GM12864 (cell line): ENCODE measurements around the gene DIAPH3.
"Not testable (repeated sequence)": the region's sequence is repeated elsewhere in the genome, so short reads cannot be mapped to it uniquely, and the experiment has no call there.

Experiments used
- DNase-seq: peaks from one replicate; pipeline ENCODE4 v3.0.0-alpha.2; 2011; ENCODE audit warnings: low read depth
- H3K4me3 ChIP-seq: 2 replicates; pipeline ENCODE4 v1.5.1; 2011; ENCODE audit warnings: mild to moderate bottlenecking, low read depth, low read length, control low read depth
- TF ChIP-seq, protein P1 (sequence below): IDR thresholded peaks from 2 replicates; pipeline ENCODE4 v1.5.1; 2011; ENCODE audit warnings: low read depth, mild to moderate bottlenecking, moderate library complexity, low read length, control low read depth, inconsistent platforms; ENCODE audit errors: missing control alignments

Gene DIAPH3

DNA sequence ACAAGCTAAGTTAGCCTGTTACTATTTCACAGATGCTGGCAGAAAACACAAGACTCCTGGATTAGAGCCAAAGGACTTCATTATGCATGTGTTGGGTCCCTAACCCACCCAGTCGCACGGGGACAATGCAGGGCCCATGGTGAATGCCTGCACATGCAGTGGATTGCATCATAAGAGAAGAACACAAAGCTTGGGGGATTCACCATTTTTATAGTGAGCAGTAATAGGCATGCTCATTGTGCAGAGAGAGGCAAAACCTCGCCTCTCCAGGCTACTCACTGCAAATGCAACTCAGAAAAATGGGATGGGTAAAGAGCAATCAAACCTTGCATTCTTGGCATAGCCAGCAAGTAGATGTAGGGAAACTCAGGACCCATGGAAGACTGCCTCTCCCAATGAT, 115.8 kb downstream of the DIAPH3 start:
- TF ChIP-seq, protein P1, sequence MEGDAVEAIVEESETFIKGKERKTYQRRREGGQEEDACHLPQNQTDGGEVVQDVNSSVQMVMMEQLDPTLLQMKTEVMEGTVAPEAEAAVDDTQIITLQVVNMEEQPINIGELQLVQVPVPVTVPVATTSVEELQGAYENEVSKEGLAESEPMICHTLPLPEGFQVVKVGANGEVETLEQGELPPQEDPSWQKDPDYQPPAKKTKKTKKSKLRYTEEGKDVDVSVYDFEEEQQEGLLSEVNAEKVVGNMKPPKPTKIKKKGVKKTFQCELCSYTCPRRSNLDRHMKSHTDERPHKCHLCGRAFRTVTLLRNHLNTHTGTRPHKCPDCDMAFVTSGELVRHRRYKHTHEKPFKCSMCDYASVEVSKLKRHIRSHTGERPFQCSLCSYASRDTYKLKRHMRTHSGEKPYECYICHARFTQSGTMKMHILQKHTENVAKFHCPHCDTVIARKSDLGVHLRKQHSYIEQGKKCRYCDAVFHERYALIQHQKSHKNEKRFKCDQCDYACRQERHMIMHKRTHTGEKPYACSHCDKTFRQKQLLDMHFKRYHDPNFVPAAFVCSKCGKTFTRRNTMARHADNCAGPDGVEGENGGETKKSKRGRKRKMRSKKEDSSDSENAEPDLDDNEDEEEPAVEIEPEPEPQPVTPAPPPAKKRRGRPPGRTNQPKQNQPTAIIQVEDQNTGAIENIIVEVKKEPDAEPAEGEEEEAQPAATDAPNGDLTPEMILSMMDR: no peak
- H3K4me3 ChIP-seq: no peak overlapping the region
- DNase-seq: no peak

DNA sequence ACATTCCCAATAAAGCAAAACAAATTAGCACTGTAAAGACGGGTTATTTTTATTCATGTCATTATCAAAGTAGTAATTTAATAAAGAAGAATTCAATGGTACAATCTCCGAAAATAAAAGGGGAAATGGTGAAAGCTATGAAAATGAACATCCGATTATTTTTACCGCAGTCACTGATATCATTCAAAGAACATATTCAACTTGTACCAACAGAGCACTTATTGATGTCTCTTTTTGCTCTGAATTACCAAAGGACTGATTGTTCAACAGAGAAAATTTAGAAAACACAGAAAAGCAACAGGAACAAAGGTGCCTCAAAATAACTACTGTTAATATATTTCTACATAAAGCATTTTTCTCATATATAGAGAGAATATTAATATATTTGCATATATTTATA, 119.4 kb downstream of the DIAPH3 start:
- DNase-seq: no peak
- H3K4me3 ChIP-seq: no peak overlapping the region
- TF ChIP-seq, protein P1: no peak

DNA sequence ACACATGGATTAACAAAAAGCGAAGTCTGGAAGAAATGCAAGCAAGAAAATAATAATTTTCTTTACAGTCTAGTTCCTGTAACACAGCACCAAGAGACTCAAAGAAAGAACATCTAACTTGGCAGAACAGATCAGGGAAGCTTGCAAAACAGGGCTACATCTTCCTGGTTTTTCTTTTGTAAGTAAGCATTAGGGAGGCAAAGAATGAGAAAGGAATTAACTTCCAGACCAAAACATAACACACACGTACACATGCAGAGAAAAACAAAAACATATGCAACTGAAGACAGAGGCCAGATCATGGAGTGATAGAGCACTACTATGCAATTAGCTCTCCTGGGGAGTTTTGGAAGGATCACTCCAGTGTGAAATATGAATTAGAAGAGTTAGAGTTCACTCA, 120.5 kb downstream of the DIAPH3 start:
- TF ChIP-seq, protein P1: no peak

DNA sequence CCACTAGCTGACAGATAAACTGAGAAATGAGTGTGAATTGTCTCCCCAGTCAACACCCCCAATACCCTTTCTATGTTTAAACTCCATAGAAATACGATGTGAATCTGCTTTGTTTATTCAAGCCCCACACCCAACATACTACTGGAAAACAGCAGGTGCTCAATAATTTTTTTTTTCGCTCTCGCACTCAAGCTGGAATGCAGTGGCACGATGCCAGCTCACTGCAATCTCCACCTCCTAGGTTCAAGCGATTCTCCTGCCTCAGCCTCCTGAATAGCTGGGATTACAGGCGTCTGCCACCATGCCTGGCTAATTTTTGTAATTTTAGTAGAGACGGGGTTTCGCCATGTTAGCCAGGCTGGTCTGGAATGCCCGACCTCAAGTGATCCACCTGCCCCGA, 123.1 kb downstream of the DIAPH3 start:
- DNase-seq, H3K4me3 ChIP-seq: not testable (repeated sequence)

More for the DNA sequence above, 120.5 kb downstream of the DIAPH3 start:
- H3K4me3 ChIP-seq: no peak overlapping the region
- no peak for DNase-seq

DNA sequence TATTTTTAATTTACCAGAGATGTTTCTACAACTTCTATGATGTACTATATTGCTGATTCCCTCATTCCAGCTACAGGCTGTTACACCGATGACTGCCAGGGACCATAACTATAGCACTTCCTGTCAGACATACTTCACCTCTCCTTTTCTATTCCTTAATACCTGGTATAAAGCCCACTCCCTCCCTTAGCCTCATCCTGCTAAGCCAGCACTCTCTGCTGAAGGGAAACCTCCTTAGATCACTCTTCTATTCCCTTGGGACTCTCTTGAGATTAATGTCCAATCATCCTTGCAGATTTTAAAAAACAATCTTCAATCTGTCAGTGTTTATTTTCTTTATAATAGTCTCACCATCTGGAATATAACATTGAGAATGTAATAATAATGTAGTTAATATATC, 127.9 kb downstream of the DIAPH3 start:
- TF ChIP-seq, protein P1: no peak
- no peak for DNase-seq
- H3K4me3 ChIP-seq: no peak overlapping the region

DNA sequence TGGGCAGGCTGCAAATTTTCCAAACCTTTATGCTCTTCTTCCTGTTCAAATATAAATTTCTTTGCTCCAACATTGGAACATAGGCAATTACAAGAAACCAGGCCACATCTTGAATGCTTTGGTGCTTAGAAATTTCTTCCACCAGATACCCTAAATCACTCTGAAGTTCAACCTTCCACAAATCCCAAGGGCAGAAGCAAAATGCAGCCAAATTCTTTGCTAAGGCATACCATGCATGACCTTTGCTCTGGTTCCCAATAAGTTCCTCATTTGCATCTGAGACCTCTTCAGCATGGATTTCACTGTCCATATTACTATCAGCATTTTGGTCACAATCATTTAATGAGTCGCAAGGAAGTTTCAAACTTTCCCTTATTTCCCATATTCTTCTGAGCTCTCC, 130.9 kb downstream of the DIAPH3 start:
- TF ChIP-seq, protein P1: no peak
- no peak for DNase-seq
- no peak overlapping the region for H3K4me3 ChIP-seq

DNA sequence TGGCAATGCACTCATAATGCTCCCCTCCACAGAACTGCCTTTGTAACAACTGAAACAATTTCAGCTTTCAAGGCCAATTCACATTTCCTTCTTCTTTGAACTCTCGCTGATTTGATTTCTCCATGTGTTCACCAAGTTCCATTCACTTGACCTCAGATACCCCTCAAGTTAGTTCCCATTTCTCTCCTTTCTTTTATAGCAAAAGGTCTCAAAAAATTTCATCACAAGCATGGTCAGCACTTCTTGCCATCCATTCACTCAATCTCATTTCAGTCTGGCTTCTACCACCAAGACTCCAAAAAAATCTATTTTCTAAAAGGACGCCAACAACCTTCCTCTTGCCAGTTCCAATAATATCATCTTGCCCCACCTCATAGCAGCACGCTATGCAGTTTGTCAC, 135.7 kb downstream of the DIAPH3 start:
- no peak for DNase-seq
- TF ChIP-seq, protein P1: no peak
- no peak overlapping the region for H3K4me3 ChIP-seq

DNA sequence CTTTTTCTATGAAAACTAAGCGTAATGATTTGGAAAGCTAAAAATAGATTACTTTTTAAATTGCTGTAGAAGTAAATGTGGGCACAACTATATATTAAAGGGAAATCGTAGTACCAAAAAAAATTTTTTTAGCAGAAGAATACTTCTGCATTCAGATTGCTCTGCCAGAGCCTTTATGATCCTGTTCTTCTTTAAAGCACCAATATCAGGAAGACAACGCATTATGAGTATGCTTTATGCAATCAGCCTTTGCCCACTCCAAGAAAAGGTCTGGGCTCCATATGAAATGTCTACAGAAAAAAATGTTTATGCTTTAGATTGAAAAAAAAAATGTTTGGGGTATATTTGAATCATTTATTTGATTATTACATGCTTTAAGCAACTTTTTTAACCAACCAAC, 137.4 kb downstream of the DIAPH3 start:
- DNase-seq: no peak
- TF ChIP-seq, protein P1: no peak
- no peak overlapping the region for H3K4me3 ChIP-seq
